LoVo (cell line): ENCODE data around the gene C10orf90.

Experiments
- DNase-seq: peaks from one replicate; pipeline ENCODE4 v3.0.0-alpha.2; 2016; ENCODE audit warnings: low spot score

C10orf90 gene

GRCh38 chr10:126423732-126424491, 246.6 kb downstream of the C10orf90 start:
- peak; percentile 19 for DNase-seq

- DNase-seq, result no peak
Observed at GRCh38 chr10:126422567-126422966, 247.9 kb downstream of the C10orf90 start.

- peak; percentile 21 for DNase-seq
Observed at GRCh38 chr10:126421756-126422256, 248.7 kb downstream of the C10orf90 start.

- no peak for DNase-seq
Observed at GRCh38 chr10:126420567-126421300, 249.8 kb downstream of the C10orf90 start.

- DNase-seq, result no peak
Observed at GRCh38 chr10:126417220-126417825, 253.2 kb downstream of the C10orf90 start.

- no peak for DNase-seq
Observed at GRCh38 chr10:126409821-126410220, 260.7 kb downstream of the C10orf90 start.

- DNase-seq, result no peak
Observed at GRCh38 chr10:126408953-126409641, 261.4 kb downstream of the C10orf90 start.

- no peak for DNase-seq
Observed at GRCh38 chr10:126407831-126408230, 262.7 kb downstream of the C10orf90 start.

- DNase-seq, result no peak
Observed at GRCh38 chr10:126405239-126405775, 265.2 kb downstream of the C10orf90 start.

- DNase-seq, result no peak
Observed at GRCh38 chr10:126402721-126403695, 267.5 kb downstream of the C10orf90 start.

GRCh38 chr10:126400641-126401040, 269.9 kb downstream of the C10orf90 start:
- no peak for DNase-seq

- DNase-seq, result no peak
Observed at GRCh38 chr10:126398924-126399323, 271.6 kb downstream of the C10orf90 start.

- no peak for DNase-seq
Observed at GRCh38 chr10:126398383-126398743, 272.1 kb downstream of the C10orf90 start.

GRCh38 chr10:126397640-126398382, 272.7 kb downstream of the C10orf90 start:
- peak; percentile 16 for DNase-seq

GRCh38 chr10:126397156-126397555, 273.3 kb downstream of the C10orf90 start:
- DNase-seq, result no peak

GRCh38 chr10:126394948-126395347, 275.5 kb downstream of the C10orf90 start:
- DNase-seq, result no peak

- DNase-seq, result no peak
Observed at GRCh38 chr10:126393076-126393475, 277.4 kb downstream of the C10orf90 start.

GRCh38 chr10:126392469-126392868, 278.0 kb downstream of the C10orf90 start:
- no peak for DNase-seq

GRCh38 chr10:126392068-126392467, 278.4 kb downstream of the C10orf90 start:
- no peak for DNase-seq
